CD4-positive, alpha-beta T cell (primary cell): ENCODE results near the gene SMC1A. TPM values are rescaled to one million over a fixed set of nuclear protein-coding genes. Genes with fewer than 3 reads are reported as not detected.
"Not testable (repeated sequence)": the region's sequence is repeated elsewhere in the genome, so short reads cannot be mapped to it uniquely, and the experiment has no call there.

ENCODE experiments used
- ATAC-seq: fragments of 200-7000 bp; cut with Tn5 transposase; one replicate; pipeline ENCODE4 v1.10.0; 2022; ENCODE audit warnings: mild to moderate bottlenecking; ENCODE audit not compliant: poor library complexity
- CTCF ChIA-PET: fragments of 350-600 bp; sonication (Branson Sonifier 250); formaldehyde crosslinking; loops from one replicate; lab custom pipeline; 2021; ENCODE audit warnings: antibody characterized with exemption, inconsistent platforms; lab: Charles Lee
- POLR2A ChIA-PET: fragments of 350-600 bp; sonication (Branson Sonifier 250); formaldehyde crosslinking; loops from one replicate; lab custom pipeline; 2021; ENCODE audit warnings: antibody characterized with exemption, inconsistent platforms; lab: Charles Lee
- DNase-seq, 14 experiments: peaks; one replicate each; pipeline ENCODE4 v3.0.0-alpha.2; 2013 to 2020; ENCODE audit warnings: mixed read lengths in 2 of 14
- H3K27ac ChIP-seq, 2 donors: one replicate each; pipeline versions ENCODE4 v1.5.1 to v1.7.0; 2013; ENCODE audit warnings: low read length in 2 of 2, low read depth in 1 of 2, mild to moderate bottlenecking in 1 of 2
- H3K27me3 ChIP-seq, 2 experiments: 1 replicate in 1 of 2; 2 replicates in 1 of 2; pipeline versions ENCODE4 v1.6.1 to v1.7.0; 2013; ENCODE audit warnings: low read length in 2 of 2, control low read depth in 1 of 2, mild to moderate bottlenecking in 1 of 2, moderate library complexity in 1 of 2; ENCODE audit not compliant: insufficient read depth in 2 of 2, control insufficient read depth in 1 of 2
- H3K36me3 ChIP-seq: one replicate; pipeline ENCODE4 v1.6.1; 2013; ENCODE audit warnings: low read length, control low read depth; ENCODE audit not compliant: insufficient read depth
- H3K4me1 ChIP-seq: one replicate; pipeline ENCODE4 v1.6.1; 2013; ENCODE audit warnings: low read length, control low read depth; ENCODE audit not compliant: insufficient read depth
- H3K4me3 ChIP-seq: one replicate; pipeline ENCODE4 v1.5.1; 2013; ENCODE audit warnings: mild to moderate bottlenecking, low read length, moderate library complexity
- H3K9me3 ChIP-seq, 2 experiments: 1 replicate in 1 of 2; 2 replicates in 1 of 2; pipeline versions ENCODE4 v1.6.1 to v1.7.0; 2013; ENCODE audit warnings: low read length in 2 of 2, mild to moderate bottlenecking in 2 of 2, control low read depth in 1 of 2, moderate library complexity in 1 of 2; ENCODE audit not compliant: control insufficient read depth in 1 of 2, insufficient read depth in 1 of 2
- H3K27ac Mint-ChIP-seq: one replicate; pipeline ENCODE4 v1.8.0; 2020; ENCODE audit warnings: mixed read lengths
- H3K27me3 Mint-ChIP-seq: one replicate; pipeline ENCODE4 v1.8.0; 2021; ENCODE audit warnings: mixed read lengths
- H3K36me3 Mint-ChIP-seq: one replicate; pipeline ENCODE4 v1.8.0; 2021; ENCODE audit warnings: low read depth, mixed read lengths
- H3K4me1 Mint-ChIP-seq: one replicate; pipeline ENCODE4 v1.8.0; 2021; ENCODE audit warnings: low read depth, mixed read lengths
- H3K4me3 Mint-ChIP-seq: one replicate; pipeline ENCODE4 v1.8.0; 2020; ENCODE audit warnings: mild to moderate bottlenecking, mixed read lengths
- H3K9me3 Mint-ChIP-seq: one replicate; pipeline ENCODE4 v1.8.0; 2020; ENCODE audit warnings: mixed read lengths
- CTCF ChIP-seq: fragments of 200-600 bp; IDR thresholded peaks from one replicate; pipeline ENCODE4 v1.8.0; 2022; ENCODE audit warnings: antibody characterized with exemption, mild to moderate bottlenecking
- intact Hi-C, 2 experiments: fragments of 100-400 bp; cut with DNase I in 1 of 2; cut with micrococcal nuclease in 1 of 2; formaldehyde crosslinking; loops; one replicate each; pipeline versions ENCODE4 v1.15.1 to v1.9.0; 2023 to 2025; cut with DNase I, micrococcal nuclease
- polyA plus RNA-seq, 2 donors: library from polyadenylated mRNA; unstranded; fragments of 120-200 nt; gene quantifications; one replicate each; pipeline ENCODE4 v1.2.1, GENCODE V29; 2013
- total RNA-seq, 174 experiments: library from RNA in 2 of 174; stranded (reverse) in 2 of 174; gene quantifications; one replicate each; pipeline ENCODE4 v1.2.3 and lab custom pipeline; 2021 to 2026

SMC1A gene
- total RNA-seq (10 to 100 TPM; 25.5 to 28.6 TPM), total RNA-seq (lab: John Stamatoyannopoulos, UW) (79.6 to 332 (median 138) reads per million in 172 experiments)
- 36.8 TPM for polyA plus RNA-seq (2013, experiment 1 of 2)
- polyA plus RNA-seq (2013, experiment 2 of 2) = 42.7 TPM

DNA sequence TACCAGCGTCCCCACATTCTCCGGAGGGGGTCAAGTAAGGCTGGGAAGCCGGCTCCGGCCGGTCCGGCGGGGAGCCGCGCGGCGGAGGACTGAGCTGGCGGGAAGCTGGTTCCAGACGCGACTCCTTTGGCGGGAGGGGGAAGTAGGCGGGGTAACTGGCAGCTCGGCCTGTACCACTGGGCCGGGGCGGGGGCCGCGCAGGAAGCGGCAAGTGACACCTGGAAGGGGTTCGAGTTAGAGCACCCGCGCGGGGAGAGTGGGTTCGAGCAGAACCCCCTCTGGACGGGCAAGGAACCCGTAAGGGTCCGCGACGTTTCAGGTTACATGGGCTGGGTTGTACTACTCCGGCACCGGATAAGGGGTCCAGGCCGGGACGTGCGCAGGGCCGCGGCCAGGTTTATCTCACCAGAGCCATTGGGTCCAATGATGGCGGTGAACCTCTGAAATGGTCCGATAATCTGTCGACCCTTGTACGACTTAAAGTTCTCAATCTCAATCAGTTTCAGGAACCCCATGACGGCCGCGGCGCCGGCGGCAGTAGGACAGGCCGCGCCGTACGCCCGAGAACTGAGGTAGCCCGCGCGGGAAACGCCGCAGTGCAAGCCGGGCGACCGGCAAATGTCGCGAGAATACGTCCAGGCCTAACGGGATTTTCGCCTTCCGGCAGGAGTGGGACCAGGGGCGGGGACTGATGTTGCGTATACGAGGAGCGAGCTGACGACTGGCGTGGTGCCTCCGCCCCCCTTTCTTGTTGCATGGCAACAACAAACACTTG, at the start of gene SMC1A:
Gene SMC1A, minus strand, starts transcription at position 569 of the 775 bp plus-strand sequence. Its CDS starts 54 bp downstream, at position 515.
- ChIA-PET POLR2A (interaction anchor here (0.6 to 2.2 kb wide), 14 partner anchors 8 to 1108 kb away, joined by 3 to 17 read pairs (median 6); partner anchors contain the start of genes FAM120C, GNL3L, KDM5C and PHF8), CTCF (interaction anchor here (0.5 to 2.5 kb wide), 5 partner anchors 13 to 178 kb away, joined by 3 to 19 read pairs (median 4); no protein-coding TSS in a partner anchor)
- no peaks in the 10 kb centered on the region for H3K36me3 ChIP-seq
- peak within 1 kb of the TSS; percentile 99 for H3K4me3 Mint-ChIP-seq
- H3K27ac Mint-ChIP-seq = peak within 1 kb of the TSS; percentile 90
- H3K27me3 ChIP-seq = no peaks in the 10 kb centered on the region
- ATAC-seq (peak; percentile 87), DNase-seq (peak; percentile 85 to 99 (median 95))
- H3K4me1 ChIP-seq = peaks cover 34% of the 10 kb centered on the region
- H3K27me3 Mint-ChIP-seq = no peaks in the 10 kb centered on the region
- no peak for TF ChIP-seq CTCF
- intact Hi-C loops = loop anchor here (2.0 to 10.0 kb wide), 4 partner anchors 197 to 1385 kb away; partner anchors contain the start of genes HUWE1 (in 1 of the 2), KDM5C (in 1 of the 2) and MAGED2 (in 1 of the 2)
- H3K27ac ChIP-seq = peak within 1 kb of the TSS; percentile 90 to 98
- H3K36me3 Mint-ChIP-seq = peaks cover 17% of the 10 kb centered on the region
- peak within 1 kb of the TSS; percentile 93 for H3K4me3 ChIP-seq
- no peaks in the 10 kb centered on the region for H3K9me3 Mint-ChIP-seq
- no peaks in the 10 kb centered on the region for H3K9me3 ChIP-seq
- peaks cover 28% of the 10 kb centered on the region for H3K4me1 Mint-ChIP-seq

GRCh38 chrX:53471346-53471745, 48.9 kb upstream of the SMC1A start:
- Mint-ChIP-seq H3K4me3 (no peak overlapping the region), H3K4me1 (no peaks in the 10 kb centered on the region), H3K9me3 (no peaks in the 10 kb centered on the region), H3K36me3 (no peaks in the 10 kb centered on the region), H3K27ac (no peak overlapping the region), H3K27me3 (peaks cover 5% of the 10 kb centered on the region)
- CTCF ChIA-PET = no interaction called here
- intact Hi-C loops = no loop called here
- no peak for TF ChIP-seq CTCF
- Histone ChIP-seq H3K27me3 (peaks cover 0 to 6% of the 10 kb centered on the region in 2 experiments), H3K36me3 (no peaks in the 10 kb centered on the region), H3K9me3 (no peaks in the 10 kb centered on the region), H3K4me1 (no peaks in the 10 kb centered on the region), H3K27ac (no peak overlapping the region), H3K4me3 (no peak overlapping the region)
- POLR2A ChIA-PET = no interaction called here
- no peak for ATAC-seq
- DNase-seq = no peak

DNA sequence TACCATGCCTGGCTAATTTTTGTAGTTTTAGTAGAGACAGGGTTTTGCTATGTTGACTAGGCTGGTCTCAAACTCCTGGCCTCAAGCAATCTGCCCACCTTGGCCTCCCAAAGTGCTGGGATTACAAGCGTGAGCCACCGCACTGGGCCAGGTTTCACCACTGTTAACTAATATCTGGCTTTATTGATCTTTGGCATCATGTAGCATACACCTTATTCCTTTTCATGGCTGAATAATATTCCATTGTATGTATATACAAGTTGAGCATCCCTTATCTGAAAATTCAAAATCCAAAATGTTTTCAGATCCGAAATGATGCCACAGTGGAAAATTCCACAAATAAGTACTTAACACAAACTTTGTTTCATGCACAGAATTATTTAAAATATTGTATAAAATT, 46.2 kb upstream of the SMC1A start:
- H3K4me3 ChIP-seq, H3K4me1 Mint-ChIP-seq, H3K9me3 ChIP-seq, intact Hi-C loops, CTCF ChIA-PET, POLR2A ChIA-PET, H3K27ac ChIP-seq, ATAC-seq, H3K36me3 ChIP-seq, H3K27me3 Mint-ChIP-seq, H3K4me3 Mint-ChIP-seq, DNase-seq, H3K27ac Mint-ChIP-seq, H3K36me3 Mint-ChIP-seq, H3K9me3 Mint-ChIP-seq, H3K4me1 ChIP-seq, H3K27me3 ChIP-seq: not testable (repeated sequence)
